GM19025 (cell line): ENCODE measurements around the gene TMPRSS3.
"Not testable (repeated sequence)": the region's sequence is repeated elsewhere in the genome, so short reads cannot be mapped to it uniquely, and the experiment has no call there.

ENCODE experiments used
- ATAC-seq: cut with Tn5 transposase; IDR thresholded peaks from one replicate; pipeline ENCODE4 v1.9.1; 2021; ENCODE audit warnings: mild to moderate bottlenecking, low read depth, moderate library complexity; ENCODE audit not compliant: unreplicated experiment

Gene TMPRSS3

DNA sequence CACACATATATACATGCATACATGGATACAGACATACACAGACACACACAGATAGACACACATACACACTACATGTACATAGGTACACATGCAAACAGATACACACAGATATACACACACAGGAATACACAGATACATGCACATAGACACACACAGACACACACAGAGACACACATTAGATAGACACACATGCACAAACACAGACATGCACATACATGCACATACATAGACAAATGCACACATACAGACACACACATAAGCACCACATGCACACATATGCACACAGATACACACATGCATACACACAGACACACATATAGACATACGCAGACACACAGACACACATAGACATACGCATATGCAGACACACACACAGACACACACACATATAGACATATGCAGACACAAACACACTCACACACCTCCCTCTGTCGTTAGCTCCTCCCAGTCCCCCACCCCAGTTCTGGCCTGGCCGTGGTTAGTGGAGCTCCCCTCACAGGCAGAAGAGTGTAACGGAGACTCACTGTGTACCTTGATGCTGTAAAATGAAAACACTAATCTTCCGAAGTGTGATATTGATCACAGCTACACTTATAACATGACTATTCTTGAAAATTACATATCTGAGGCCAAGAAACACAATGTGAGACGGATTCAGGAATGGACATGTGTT, 15.5 kb upstream of the TMPRSS3 start:
- no peak for ATAC-seq

GRCh38 chr21:42409366-42409765, 13.5 kb upstream of the TMPRSS3 start:
- no peak for ATAC-seq

- ATAC-seq, result not testable (repeated sequence)
These were observed 12.9 kb upstream of the TMPRSS3 start for GRCh38 chr21:42408718-42409117.

GRCh38 chr21:42407476-42407875, 11.6 kb upstream of the TMPRSS3 start:
- ATAC-seq, result no peak

- ATAC-seq, result no peak
These were observed 11.0 kb upstream of the TMPRSS3 start for GRCh38 chr21:42406866-42407265.

DNA sequence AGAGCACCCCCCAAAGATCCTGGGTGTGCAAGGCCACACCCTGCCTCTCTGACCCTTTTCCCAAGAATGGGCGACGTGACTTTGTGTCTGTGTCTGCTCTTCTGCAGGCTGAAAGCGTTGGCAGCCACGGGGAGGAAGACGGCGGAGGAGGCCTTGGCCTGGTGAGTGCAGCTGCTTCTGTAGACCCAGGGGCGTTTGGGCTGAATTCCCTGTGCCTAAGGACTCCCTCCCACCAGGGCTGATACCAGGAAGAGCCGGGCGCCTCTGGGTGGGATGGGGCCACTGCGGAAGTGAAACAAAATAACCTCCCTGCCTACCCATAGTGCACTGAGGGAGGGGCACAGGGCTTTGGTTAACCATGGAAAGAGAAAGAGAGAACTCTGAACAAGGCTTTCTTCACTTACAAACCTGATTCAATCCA, 10.4 kb upstream of the TMPRSS3 start:
- ATAC-seq, result no peak

DNA sequence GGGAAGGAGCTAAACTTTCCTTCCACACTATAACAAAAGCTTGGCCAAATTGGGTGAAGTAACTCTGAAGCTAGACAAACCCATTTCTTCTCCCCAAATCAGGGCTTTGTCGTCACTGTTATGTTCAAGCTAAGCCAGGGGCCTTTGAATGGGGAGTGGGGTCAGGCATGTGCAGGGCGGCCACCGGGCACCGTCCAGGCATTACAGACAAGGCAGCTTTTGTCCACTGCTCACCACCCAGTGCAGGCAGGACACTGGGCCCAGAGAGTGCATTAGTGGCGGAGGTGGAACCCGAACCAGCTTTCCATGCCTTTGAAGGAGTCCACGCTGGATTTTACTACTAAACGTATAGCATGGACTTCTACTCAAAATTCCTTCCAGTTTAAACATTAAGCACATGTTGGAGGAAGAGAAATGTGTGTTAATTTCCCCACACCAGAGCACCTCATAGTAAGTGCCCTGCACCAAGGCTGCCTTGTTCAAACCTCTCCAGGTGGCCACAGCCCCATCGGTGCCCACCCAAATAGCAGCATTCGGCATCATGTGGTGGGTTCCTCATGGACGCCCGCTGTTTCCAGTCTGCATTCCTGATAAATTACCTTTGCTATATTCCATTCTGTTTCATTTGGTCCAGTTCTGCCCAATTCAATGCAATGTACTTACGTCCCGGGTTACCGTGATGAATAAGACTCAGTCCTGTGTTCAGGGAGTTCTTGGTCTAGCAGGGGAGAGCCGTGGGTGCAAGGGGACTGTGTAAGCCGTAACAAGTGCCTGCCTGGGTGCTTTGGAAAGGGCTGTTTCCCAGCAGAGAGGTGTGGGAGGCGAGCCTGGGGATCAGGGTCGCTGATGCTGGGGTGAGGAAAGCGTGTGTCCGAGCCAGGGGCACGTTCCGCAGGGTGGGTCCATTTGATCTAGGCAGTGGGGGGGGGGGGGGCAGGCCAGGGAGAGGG, 9.5 kb upstream of the TMPRSS3 start:
- ATAC-seq, result no peak

GRCh38 chr21:42404539-42404938, 8.7 kb upstream of the TMPRSS3 start:
- no peak for ATAC-seq

DNA sequence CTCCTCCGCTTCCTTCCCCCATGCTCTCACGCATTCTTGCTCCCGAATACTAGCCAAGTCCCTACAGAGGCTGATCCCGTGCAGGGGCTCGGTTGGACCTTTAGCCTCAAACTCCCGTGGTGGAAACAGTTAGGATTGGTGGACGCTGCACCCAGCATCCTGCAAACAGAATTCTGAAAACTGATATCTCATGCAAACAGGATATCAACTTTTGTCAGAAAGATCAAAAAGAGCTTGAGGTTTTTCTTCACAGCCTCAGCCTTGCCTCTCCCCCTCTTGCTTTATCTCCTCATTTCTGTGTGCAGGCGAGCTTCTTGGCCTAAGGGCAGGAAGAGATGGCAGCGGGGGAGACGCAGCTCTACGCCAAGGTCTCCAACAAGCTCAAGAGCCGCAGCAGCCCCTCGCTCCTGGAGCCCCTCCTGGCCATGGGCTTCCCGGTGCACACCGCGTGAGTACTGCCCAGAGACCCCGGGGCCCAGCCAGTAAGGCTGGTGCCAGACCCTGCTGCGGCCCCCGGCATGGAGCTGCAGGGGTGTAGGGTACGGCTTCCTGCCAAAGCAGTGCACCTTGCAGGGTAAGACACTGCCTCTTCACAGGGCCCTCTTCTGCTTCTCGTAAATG, 7.9 kb upstream of the TMPRSS3 start, which contains the start of gene UBASH3A:
UBASH3A (plus strand) TSS at position 292 of the 621 bp plus-strand sequence; CDS start at position 336, 44 bp downstream.
- ATAC-seq, result no peak

- ATAC-seq, result no peak
These were observed 6.0 kb upstream of the TMPRSS3 start for GRCh38 chr21:42401820-42402251.

- ATAC-seq, result no peak
These were observed 5.3 kb upstream of the TMPRSS3 start for GRCh38 chr21:42401154-42401553.

DNA sequence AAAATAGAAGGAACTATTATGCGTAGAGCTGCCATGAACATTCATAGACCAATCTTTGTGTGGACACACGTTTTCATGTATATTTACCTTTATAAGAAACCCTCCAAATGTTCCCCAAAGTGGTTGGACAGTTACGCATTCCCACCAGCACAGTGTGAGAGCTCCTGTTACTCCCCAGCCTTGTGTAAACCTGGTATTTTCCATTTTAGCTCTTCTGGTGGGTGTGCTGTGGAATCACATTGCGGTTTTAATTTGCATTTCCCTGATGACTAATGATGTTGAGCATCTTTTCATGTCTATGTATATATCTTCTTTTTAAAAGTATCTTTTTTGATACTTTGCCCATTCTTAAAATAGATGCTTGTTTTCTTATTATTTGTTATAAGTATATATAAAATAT, 4.7 kb upstream of the TMPRSS3 start:
- no peak for ATAC-seq

DNA sequence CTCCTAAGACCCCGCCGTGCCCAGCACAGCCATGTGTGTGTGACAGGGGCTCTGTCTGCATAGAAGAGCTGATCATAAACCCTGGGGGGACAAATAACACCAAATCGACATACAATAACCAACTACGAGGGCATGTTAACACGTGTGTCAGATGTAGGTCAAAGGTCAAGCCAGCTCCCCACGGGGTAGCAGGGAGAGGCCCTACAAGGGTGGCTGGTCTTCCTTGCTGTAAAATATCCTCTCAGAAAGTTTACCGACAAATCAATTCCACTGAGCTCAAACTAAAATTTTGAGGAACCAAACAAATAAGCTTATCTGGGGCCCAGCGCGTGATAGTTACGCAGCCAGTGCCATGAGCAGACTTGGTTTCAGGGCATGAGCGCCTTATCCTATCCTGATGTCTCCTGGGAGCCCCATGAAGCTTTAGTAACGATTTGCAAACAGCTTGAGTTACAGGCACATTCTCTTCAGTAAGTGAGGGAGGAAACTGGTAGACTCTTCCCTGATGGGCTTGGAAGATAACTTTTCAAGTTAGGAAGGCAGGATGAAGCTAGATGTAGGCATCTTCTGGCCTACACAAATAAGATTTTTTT, 2.7 kb upstream of the TMPRSS3 start:
- no peak for ATAC-seq

GRCh38 chr21:42397746-42398394, 2.0 kb upstream of the TMPRSS3 start:
- no peak for ATAC-seq

DNA sequence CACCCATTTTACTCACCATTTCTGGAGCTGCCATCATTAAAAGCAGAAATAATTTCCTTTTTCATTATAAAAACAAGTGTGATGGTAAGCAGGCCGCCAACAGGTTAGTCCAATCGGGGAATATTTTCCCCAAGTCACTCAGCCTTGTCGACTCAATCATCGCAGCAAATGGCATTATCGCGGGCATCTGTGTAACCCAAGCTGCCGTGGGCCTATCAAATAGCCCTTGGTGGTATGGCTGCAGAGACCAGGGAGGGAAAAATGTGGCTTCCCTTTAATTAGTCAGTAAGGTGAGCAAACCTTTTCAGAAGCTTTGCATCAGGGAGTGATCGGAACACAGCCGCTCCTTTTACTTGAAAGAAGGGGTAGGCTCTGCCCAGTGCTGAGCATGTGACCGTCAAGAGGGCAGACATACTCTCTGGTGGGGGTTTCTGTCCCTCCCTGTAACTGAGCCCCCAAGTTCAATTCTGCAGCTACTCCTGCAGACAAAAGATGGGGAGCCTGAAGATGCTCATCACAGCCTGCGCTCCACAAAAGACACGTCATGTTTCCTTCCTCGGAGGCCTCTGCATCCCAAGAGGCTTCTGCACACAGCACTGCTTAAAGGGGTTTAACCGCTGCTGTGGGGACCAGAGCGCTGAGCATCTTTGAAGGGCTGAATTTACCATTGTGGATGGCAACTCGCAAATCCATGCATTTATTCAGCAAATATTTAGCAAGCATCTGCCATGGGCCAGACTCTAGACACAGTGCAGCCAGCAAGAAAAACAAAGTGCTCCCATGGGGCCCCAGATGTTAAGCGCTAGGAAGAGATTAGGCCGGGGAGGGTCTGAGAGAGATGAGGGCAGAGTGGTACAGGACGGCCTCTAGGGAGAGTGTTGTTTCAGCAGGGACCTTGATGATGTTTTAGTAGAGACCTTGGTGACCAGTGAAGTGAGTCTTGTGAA, 1.2 kb upstream of the TMPRSS3 start:
- no peak for ATAC-seq

DNA sequence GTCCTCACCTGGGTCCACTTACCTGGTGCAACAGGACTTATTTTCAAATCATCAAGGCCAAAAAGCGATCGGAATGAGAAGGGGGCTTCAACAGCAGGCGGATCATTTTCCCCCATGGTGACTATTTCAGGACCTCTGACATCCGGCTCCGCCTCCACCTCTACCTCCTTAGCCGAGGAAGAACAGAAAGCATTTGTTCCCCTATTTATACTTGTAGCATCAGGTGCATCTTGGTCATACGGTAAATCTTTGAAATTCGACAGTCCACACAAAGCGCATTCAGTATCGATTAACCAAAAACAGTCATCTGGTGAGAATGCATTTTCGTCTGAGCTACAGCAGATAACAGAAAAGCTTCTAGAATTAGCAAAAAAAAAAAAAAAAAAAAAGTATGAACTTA, 550 bp downstream of the TMPRSS3 start:
- ATAC-seq, result no peak

DNA sequence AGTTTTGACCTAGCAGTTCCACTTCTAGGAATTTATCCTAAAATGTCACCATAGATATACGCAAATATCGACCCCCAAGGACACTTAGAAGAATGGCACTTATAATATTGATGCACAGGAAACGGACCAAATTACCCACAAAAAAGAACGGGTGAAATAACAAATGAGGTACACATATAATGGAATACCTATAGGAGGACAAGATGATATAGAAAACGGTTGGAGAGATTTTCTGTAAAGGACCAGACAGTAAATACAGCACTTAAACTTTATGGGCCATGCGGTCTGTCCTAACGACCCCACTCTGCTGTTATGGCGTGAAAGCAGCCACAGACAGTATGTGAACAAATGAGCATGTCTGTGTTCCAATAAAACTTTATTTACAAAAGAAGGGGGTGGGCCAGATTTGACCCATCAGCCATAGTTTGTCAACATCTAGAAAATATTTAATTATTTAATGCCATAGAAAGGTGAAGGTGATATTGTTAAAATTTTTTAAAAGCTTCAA, 2.4 kb downstream of the TMPRSS3 start:
- no peak for ATAC-seq

DNA sequence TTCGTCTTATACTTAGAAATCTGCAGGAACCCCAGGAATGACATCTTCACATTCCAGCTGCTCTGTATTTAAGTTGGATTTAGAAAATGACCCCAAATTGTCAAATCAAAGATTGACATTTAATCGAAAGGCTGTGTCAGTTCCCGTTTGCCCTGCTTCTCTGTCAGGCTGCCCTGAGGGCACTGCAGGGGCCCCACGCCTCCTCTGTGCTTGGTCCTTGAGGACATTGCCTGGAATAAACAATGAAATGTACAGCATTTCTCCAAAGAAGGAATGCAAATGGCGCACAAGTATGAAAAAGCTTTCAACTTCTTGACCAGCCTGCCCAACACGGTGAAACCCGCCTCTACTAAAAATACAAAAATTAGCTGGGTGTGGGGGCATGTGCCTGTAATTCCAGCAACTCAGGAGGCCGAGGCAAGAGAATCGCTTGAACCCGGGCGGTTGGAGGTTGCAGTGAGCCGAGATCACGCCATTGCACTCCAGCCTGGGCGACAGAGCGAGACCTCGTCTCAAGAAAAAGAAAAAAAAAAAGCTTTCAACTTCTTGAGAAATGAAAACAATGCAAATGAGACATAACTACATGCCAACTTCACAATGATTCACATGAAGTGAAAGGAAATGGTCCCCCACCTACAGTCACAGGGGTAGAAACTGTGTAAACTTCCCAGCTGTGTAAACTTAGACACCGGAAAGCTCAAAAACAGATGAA, 3.0 kb downstream of the TMPRSS3 start:
- peak; percentile 80 for ATAC-seq
